ENCODE results near the gene BANF2.

BANF2 gene

DNA sequence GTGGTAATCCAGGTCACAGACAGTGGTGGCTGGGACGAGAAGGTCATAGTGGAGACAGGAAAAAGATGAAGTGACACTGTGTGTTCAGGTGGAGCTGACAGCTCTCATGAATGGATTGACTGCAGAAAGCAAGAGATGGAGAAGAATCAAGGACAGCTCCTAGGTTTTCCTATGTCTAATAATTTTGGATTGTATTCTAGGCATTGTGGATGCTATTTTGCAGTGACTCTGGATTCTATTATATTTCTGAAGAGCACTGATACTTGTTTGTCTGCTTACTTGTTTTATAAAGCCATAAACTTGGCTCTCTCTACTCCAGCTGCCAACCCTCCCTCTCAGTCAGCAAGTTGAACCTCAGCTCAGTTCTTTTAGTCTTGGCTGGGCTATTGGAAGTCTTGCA is 58.7 kb downstream of the BANF2 start:
- DNase-seq (ENCODE audit: extremely low read depth, low read depth): no peak
- TF ChIP-seq, protein P1, sequence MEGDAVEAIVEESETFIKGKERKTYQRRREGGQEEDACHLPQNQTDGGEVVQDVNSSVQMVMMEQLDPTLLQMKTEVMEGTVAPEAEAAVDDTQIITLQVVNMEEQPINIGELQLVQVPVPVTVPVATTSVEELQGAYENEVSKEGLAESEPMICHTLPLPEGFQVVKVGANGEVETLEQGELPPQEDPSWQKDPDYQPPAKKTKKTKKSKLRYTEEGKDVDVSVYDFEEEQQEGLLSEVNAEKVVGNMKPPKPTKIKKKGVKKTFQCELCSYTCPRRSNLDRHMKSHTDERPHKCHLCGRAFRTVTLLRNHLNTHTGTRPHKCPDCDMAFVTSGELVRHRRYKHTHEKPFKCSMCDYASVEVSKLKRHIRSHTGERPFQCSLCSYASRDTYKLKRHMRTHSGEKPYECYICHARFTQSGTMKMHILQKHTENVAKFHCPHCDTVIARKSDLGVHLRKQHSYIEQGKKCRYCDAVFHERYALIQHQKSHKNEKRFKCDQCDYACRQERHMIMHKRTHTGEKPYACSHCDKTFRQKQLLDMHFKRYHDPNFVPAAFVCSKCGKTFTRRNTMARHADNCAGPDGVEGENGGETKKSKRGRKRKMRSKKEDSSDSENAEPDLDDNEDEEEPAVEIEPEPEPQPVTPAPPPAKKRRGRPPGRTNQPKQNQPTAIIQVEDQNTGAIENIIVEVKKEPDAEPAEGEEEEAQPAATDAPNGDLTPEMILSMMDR (IDR thresholded peaks at IDR 0.05; ENCODE audit: low read depth, low read length, missing control alignments): no peak
- H3K4me3 ChIP-seq (replicated peaks; ENCODE audit: low read depth, low read length): no peak overlapping the region

DNA sequence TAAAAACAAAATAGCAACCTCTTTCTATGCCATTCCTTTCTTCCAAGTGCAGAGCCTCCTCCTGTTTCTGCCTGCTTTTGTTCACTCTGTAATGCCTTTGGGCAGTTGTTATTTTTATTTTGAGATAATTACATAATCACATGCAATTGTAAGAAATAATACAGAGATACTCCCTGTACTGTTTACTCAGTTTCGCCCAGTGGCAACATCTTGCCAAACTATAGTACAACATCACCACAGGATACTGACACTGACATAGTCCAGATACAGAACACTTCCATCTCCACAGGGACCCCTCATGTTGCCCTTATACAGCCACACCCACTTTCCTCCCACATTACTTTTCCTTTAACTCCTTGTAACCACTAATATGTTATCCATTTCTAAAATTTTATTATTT is 59.7 kb downstream of the BANF2 start:
- no peak for DNase-seq (ENCODE audit: extremely low read depth, low read depth)
- no peak overlapping the region for H3K4me3 ChIP-seq (replicated peaks; ENCODE audit: low read depth, low read length)
- TF ChIP-seq, protein P1 (IDR thresholded peaks at IDR 0.05; ENCODE audit: low read depth, low read length, missing control alignments): no peak

DNA sequence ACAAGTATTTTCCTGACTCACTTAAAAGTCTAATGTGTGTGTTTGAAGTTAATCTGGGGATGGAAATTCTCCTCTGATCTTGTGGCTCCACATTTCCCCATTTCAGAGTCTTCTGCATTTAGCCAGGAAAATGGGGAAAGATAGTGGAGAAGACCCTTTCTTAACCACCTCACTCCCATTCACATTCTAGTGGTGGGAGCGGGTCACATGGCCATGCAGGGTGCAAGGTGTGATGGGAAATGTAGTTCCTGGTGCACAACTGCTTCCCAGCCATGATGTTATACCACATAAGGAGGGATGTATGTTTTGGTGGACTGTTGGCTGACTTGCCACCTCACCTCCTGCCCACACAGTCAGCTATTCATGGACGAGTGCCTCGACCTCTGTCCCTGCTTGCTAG is 61.8 kb downstream of the BANF2 start:
- TF ChIP-seq, protein P1 (IDR thresholded peaks at IDR 0.05; ENCODE audit: low read depth, low read length, missing control alignments): no peak
- H3K4me3 ChIP-seq (replicated peaks; ENCODE audit: low read depth, low read length): no peak overlapping the region
- no peak for DNase-seq (ENCODE audit: extremely low read depth, low read depth)

DNA sequence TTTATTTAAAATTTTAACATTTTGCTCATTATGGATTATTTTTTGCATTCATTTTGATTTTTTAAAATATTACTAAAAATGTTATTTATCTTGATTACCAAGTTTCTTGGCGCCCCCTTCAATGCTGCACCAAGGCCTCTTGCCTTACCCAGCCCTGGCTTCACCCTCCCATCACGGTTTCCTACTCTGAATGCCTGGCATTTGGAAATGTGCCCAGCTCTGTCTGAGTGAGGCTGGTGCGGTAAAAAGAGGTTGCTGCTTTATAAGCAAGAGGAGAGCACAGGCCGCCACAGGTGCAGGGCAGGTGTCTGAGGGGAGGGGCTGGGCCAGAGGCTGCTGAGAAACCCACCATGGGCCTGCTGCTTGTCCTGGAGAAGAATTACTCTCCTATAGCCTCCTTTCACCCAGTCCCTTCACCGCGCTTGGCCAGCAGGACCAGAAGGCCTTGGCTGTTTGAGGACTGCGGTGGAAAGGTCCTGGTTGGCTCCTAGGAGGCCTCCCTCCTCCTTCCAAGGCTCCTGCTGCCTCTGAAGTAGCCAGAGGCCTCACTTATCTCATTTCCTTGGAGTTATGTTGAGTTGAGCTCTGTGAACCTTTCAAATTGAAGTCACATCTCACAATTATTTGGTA is 62.6 kb downstream of the BANF2 start:
- TF ChIP-seq, protein P1 (IDR thresholded peaks at IDR 0.05; ENCODE audit: low read depth, low read length, missing control alignments): no peak
- no peak overlapping the region for H3K4me3 ChIP-seq (replicated peaks; ENCODE audit: low read depth, low read length)
- no peak for DNase-seq (ENCODE audit: extremely low read depth, low read depth)

DNA sequence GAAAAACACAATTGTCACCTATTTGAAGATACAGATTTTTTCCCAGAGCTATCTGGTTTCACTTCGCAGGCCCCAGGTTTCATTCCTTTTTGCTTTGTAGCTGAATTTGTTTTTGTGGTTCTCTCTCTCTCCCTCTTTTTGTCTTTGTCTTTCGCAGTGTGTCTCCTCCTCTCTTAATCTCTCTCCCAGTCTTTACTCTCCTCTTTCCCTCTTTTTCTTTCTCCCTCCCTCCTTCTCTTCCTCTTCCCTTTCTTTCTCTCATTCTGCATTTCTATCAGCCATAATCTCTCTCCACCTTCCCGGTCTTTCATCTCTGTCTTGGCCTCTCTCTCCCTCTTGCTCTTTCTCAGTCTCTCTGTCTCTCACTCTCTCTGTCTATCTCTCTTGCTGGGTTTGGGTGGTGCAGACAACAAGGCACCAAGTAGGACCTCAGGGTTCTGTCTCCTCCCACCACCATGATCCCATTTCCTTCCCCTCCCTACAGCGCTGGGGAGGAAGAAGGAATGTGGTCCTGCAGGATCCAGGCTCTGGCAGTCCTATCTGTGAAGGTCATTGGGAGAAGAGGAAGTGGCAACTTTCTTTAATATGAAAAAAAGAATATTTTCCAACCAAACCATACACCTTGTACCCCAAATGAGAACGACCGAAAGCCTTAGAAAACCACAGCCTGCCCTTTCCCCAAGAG is 63.2 kb downstream of the BANF2 start:
- no peak for DNase-seq (ENCODE audit: extremely low read depth, low read depth)
- no peak overlapping the region for H3K4me3 ChIP-seq (replicated peaks; ENCODE audit: low read depth, low read length)
- TF ChIP-seq, protein P1 (IDR thresholded peaks at IDR 0.05; ENCODE audit: low read depth, low read length, missing control alignments): no peak

DNA sequence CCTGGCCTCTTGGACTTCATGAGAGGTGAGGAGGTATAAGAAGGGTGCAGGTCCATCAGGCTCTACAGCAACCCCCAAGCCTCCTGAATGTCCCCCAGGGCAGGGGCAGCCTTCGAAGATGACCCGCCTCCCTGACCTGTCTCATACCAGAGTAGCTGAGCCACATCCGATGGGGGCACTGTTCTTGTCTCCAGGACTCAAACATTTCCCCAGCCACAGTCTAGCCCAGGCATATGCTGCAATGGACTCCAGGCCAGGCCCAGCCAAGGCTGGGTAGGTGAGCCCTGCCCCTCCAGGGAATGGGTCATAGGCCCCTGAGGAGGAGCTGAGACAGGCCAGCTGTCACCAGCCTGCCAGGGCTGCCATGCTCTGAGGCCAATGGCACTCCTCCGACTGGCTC is 65.3 kb downstream of the BANF2 start:
- no peak overlapping the region for H3K4me3 ChIP-seq (replicated peaks; ENCODE audit: low read depth, low read length)
- no peak for DNase-seq (ENCODE audit: extremely low read depth, low read depth)
- TF ChIP-seq, protein P1 (IDR thresholded peaks at IDR 0.05; ENCODE audit: low read depth, low read length, missing control alignments): no peak
